Measurements from ENCODE around the gene SLC4A4.
"Not testable (repeated sequence)": the region's sequence is repeated elsewhere in the genome, so short reads cannot be mapped to it uniquely, and the experiment has no call there.

Gene SLC4A4

GRCh38 chr4:71406459-71406963, 67.7 kb downstream of the SLC4A4 start:
- Histone ChIP-seq H2AFZ (ENCODE audit: low read length) (no peak overlapping the region), H3K9ac (ENCODE audit: low read length) (no peak overlapping the region), H3F3A (ENCODE audit: insufficient read depth, low read length) (no peaks in the 10 kb centered on the region), H3K27me3 (ENCODE audit: insufficient read depth, low read length) (no peaks in the 10 kb centered on the region), H3K79me2 (ENCODE audit: insufficient read depth, low read length) (no peaks in the 10 kb centered on the region), H3K27ac (ENCODE audit: low read depth, low read length, poor library complexity, severe bottlenecking) (no peak overlapping the region), H3K9me3 (ENCODE audit: low read length) (0 out of 2 replicates have a peak, but pooled peaks cover 2% of the 10 kb centered on the region), H3K9me2 (ENCODE audit: low read depth, low read length) (no peaks in the 10 kb centered on the region), H4K20me1 (ENCODE audit: insufficient read depth, low read length) (no peaks in the 10 kb centered on the region), H3K4me3 (ENCODE audit: low read depth, low read length, poor library complexity, severe bottlenecking) (no peak overlapping the region), H3K36me3 (ENCODE audit: insufficient read depth, low read length) (no peaks in the 10 kb centered on the region), H3K4me2 (ENCODE audit: low read length) (no peak overlapping the region), H3K4me1 (ENCODE audit: insufficient read depth, low read length, severe bottlenecking) (no peaks in the 10 kb centered on the region)
- no peak for TF ChIP-seq CTCF (IDR thresholded peaks at IDR 0.05; ENCODE audit: low read length)
- TF ChIP-seq EZH2 (IDR thresholded peaks at IDR 0.05; ENCODE audit: borderline replicate concordance, low read length) = no peak

- not testable (repeated sequence) for H2AFZ ChIP-seq (ENCODE audit: low read length); H3K36me3 ChIP-seq (ENCODE audit: insufficient read depth, low read length); H3K4me1 ChIP-seq (ENCODE audit: insufficient read depth, low read length, severe bottlenecking); H3K79me2 ChIP-seq (ENCODE audit: insufficient read depth, low read length); H3K4me3 ChIP-seq (ENCODE audit: low read depth, low read length, poor library complexity, severe bottlenecking); H3K9ac ChIP-seq (ENCODE audit: low read length); H3F3A ChIP-seq (ENCODE audit: insufficient read depth, low read length); H3K9me2 ChIP-seq (ENCODE audit: low read depth, low read length); H3K27me3 ChIP-seq (ENCODE audit: insufficient read depth, low read length); H3K9me3 ChIP-seq (ENCODE audit: low read length); H3K4me2 ChIP-seq (ENCODE audit: low read length); H3K27ac ChIP-seq (ENCODE audit: low read depth, low read length, poor library complexity, severe bottlenecking); H4K20me1 ChIP-seq (ENCODE audit: insufficient read depth, low read length)
These were observed 70.1 kb downstream of the SLC4A4 start for GRCh38 chr4:71408961-71409360.

- Histone ChIP-seq H3F3A (ENCODE audit: insufficient read depth, low read length) (no peaks in the 10 kb centered on the region), H3K9ac (ENCODE audit: low read length) (no peak overlapping the region), H3K9me2 (ENCODE audit: low read depth, low read length) (no peaks in the 10 kb centered on the region), H3K36me3 (ENCODE audit: insufficient read depth, low read length) (no peaks in the 10 kb centered on the region), H3K79me2 (ENCODE audit: insufficient read depth, low read length) (no peaks in the 10 kb centered on the region), H3K4me3 (ENCODE audit: low read depth, low read length, poor library complexity, severe bottlenecking) (no peak overlapping the region), H3K4me2 (ENCODE audit: low read length) (no peak overlapping the region), H3K27ac (ENCODE audit: low read depth, low read length, poor library complexity, severe bottlenecking) (no peak overlapping the region), H3K9me3 (ENCODE audit: low read length) (0 out of 2 replicates have a peak, but pooled peaks cover 2% of the 10 kb centered on the region), H2AFZ (ENCODE audit: low read length) (no peak overlapping the region), H3K27me3 (ENCODE audit: insufficient read depth, low read length) (no peaks in the 10 kb centered on the region), H3K4me1 (ENCODE audit: insufficient read depth, low read length, severe bottlenecking) (no peaks in the 10 kb centered on the region), H4K20me1 (ENCODE audit: insufficient read depth, low read length) (no peaks in the 10 kb centered on the region)
- TF ChIP-seq EZH2 (IDR thresholded peaks at IDR 0.05; ENCODE audit: borderline replicate concordance, low read length) (no peak), CTCF (IDR thresholded peaks at IDR 0.05; ENCODE audit: low read length) (no peak)
These were observed 73.2 kb downstream of the SLC4A4 start for GRCh38 chr4:71411981-71412380.

GRCh38 chr4:71415491-71415890, 76.7 kb downstream of the SLC4A4 start:
- Histone ChIP-seq H3F3A (ENCODE audit: insufficient read depth, low read length) (no peaks in the 10 kb centered on the region), H3K36me3 (ENCODE audit: insufficient read depth, low read length) (no peaks in the 10 kb centered on the region), H3K9me3 (ENCODE audit: low read length) (no peaks in the 10 kb centered on the region), H3K4me3 (ENCODE audit: low read depth, low read length, poor library complexity, severe bottlenecking) (no peak overlapping the region), H3K27me3 (ENCODE audit: insufficient read depth, low read length) (no peaks in the 10 kb centered on the region), H3K9ac (ENCODE audit: low read length) (no peak overlapping the region), H3K4me2 (ENCODE audit: low read length) (no peak overlapping the region), H3K9me2 (ENCODE audit: low read depth, low read length) (no peaks in the 10 kb centered on the region), H4K20me1 (ENCODE audit: insufficient read depth, low read length) (no peaks in the 10 kb centered on the region), H2AFZ (ENCODE audit: low read length) (no peak overlapping the region), H3K79me2 (ENCODE audit: insufficient read depth, low read length) (no peaks in the 10 kb centered on the region), H3K4me1 (ENCODE audit: insufficient read depth, low read length, severe bottlenecking) (no peaks in the 10 kb centered on the region), H3K27ac (ENCODE audit: low read depth, low read length, poor library complexity, severe bottlenecking) (no peak overlapping the region)
- TF ChIP-seq CTCF (IDR thresholded peaks at IDR 0.05; ENCODE audit: low read length) = no peak
- no peak for TF ChIP-seq EZH2 (IDR thresholded peaks at IDR 0.05; ENCODE audit: borderline replicate concordance, low read length)
